T follicular helper cell (primary cell): ENCODE measurements around the gene NUDT7.

Experiments used
- DNase-seq: peaks from one replicate; pipeline ENCODE4 v3.0.0-alpha.2; 2020; ENCODE audit warnings: low read depth

NUDT7 gene

GRCh38 chr16:77724174-77724573 lies 1.9 kb downstream of the NUDT7 start:
- DNase-seq: no peak

- no peak for DNase-seq
Observed at GRCh38 chr16:77729951-77730350, 7.6 kb downstream of the NUDT7 start.

GRCh38 chr16:77732241-77732946 lies 10.1 kb downstream of the NUDT7 start:
- DNase-seq: no peak

GRCh38 chr16:77736879-77737278 lies 14.6 kb downstream of the NUDT7 start:
- DNase-seq: no peak

GRCh38 chr16:77738706-77739558 lies 16.6 kb downstream of the NUDT7 start:
- DNase-seq: no peak

- DNase-seq: no peak
Observed at GRCh38 chr16:77739559-77739892, 17.2 kb downstream of the NUDT7 start.

- no peak for DNase-seq
Observed at GRCh38 chr16:77744141-77744540, 21.8 kb downstream of the NUDT7 start.

- no peak for DNase-seq
Observed at GRCh38 chr16:77745972-77746371, 23.7 kb downstream of the NUDT7 start.

- no peak for DNase-seq
Observed at GRCh38 chr16:77748421-77749005, 26.2 kb downstream of the NUDT7 start.

- DNase-seq: no peak
Observed at GRCh38 chr16:77749415-77749814, 27.1 kb downstream of the NUDT7 start.

GRCh38 chr16:77758046-77758445 lies 35.7 kb downstream of the NUDT7 start:
- DNase-seq: no peak

- no peak for DNase-seq
Observed at GRCh38 chr16:77758508-77758907, 36.2 kb downstream of the NUDT7 start.

GRCh38 chr16:77759201-77759600 lies 36.9 kb downstream of the NUDT7 start:
- DNase-seq: no peak

- DNase-seq: no peak
Observed at GRCh38 chr16:77759821-77760220, 37.5 kb downstream of the NUDT7 start.

- no peak for DNase-seq
Observed at GRCh38 chr16:77760800-77761199, 38.5 kb downstream of the NUDT7 start.

GRCh38 chr16:77761204-77761603 lies 38.9 kb downstream of the NUDT7 start:
- no peak for DNase-seq

GRCh38 chr16:77762262-77762661 lies 39.9 kb downstream of the NUDT7 start:
- no peak for DNase-seq

- no peak for DNase-seq
Observed at GRCh38 chr16:77763994-77764393, 41.7 kb downstream of the NUDT7 start.

GRCh38 chr16:77767211-77767610 lies 44.9 kb downstream of the NUDT7 start:
- DNase-seq: no peak

GRCh38 chr16:77767826-77768225 lies 45.5 kb downstream of the NUDT7 start:
- DNase-seq: no peak

- no peak for DNase-seq
Observed at GRCh38 chr16:77775911-77776909, 53.9 kb downstream of the NUDT7 start.

GRCh38 chr16:77777745-77778144 lies 55.4 kb downstream of the NUDT7 start:
- no peak for DNase-seq
